Erythroblast (primary cell): ENCODE measurements around the gene DHX16.

ENCODE experiments used
- GATA1 ChIP-seq: IDR thresholded peaks from 2 replicates; pipeline ENCODE4 v1.6.1; 2011; ENCODE audit warnings: low read depth, mild to moderate bottlenecking, control low read depth, low read length, moderate library complexity
- POLR2A ChIP-seq: IDR thresholded peaks from 2 replicates; pipeline ENCODE4 v1.6.1; 2011; ENCODE audit warnings: mild to moderate bottlenecking, low read length

GRCh38 chr6:30618270-30618797 is 54.5 kb downstream of the DHX16 start:
- TF ChIP-seq POLR2A (no peak), GATA1 (no peak)
